ENCODE measurements around the gene KIAA1586. TPM values are rescaled to one million over a fixed set of nuclear protein-coding genes. Genes with fewer than 3 reads are reported as not detected.

Gene KIAA1586
- total and polyA plus RNA-seq, 12 donors: 3.7 to 43.1 (median 15.8) TPM

- no peaks in the 10 kb centered on the region for H3K9me3 ChIP-seq (replicated peaks in 1 of 3)
- TF ChIP-seq CTCF (IDR thresholded peaks at IDR 0.05) (no peak), POLR2A (IDR thresholded peaks at IDR 0.05) (no peak)
- H3K4me1 ChIP-seq (replicated peaks in 1 of 2): no peaks in the 10 kb centered on the region
- H3K36me3 ChIP-seq (replicated peaks in 1 of 2): peaks cover 0 to 7% of the 10 kb centered on the region in 2 donors
- H3K27me3 ChIP-seq: no peaks in the 10 kb centered on the region
- 75 to 84% (median 81%) methylated on average over 1 of the region's 1 CpG for WGBS, 4 donors
- intact Hi-C loops (cut with DNase I): no loop called here
- DNase-seq: no peak
- no peak overlapping the region for H3K27ac ChIP-seq
- H3K4me3 ChIP-seq: no peak overlapping the region
Measured at GRCh38 chr6:57064809-57065208, 18.3 kb downstream of the KIAA1586 start.

GRCh38 chr6:57068061-57068460, 21.6 kb downstream of the KIAA1586 start:
- Histone ChIP-seq H3K36me3 (replicated peaks in 1 of 2) (no peaks in the 10 kb centered on the region), H3K27ac (no peak overlapping the region), H3K4me1 (replicated peaks in 1 of 2) (no peaks in the 10 kb centered on the region), H3K9me3 (replicated peaks in 1 of 3) (no peaks in the 10 kb centered on the region), H3K4me3 (no peak overlapping the region), H3K27me3 (no peaks in the 10 kb centered on the region)
- TF ChIP-seq CTCF (IDR thresholded peaks at IDR 0.05) (no peak), POLR2A (IDR thresholded peaks at IDR 0.05) (no peak)
- intact Hi-C loops (cut with DNase I): no loop called here
- 98 to 100% (median 100%) methylated on average over 1 of the region's 1 CpG for WGBS, 4 donors
- no peak for DNase-seq

- 83 to 90% (median 83%) methylated on average over 4 of the region's 4 CpGs for WGBS, 4 donors
- no peaks in the 10 kb centered on the region for H3K9me3 ChIP-seq (replicated peaks in 1 of 3)
- no peak overlapping the region for H3K27ac ChIP-seq
- H3K27me3 ChIP-seq: no peaks in the 10 kb centered on the region
- H3K36me3 ChIP-seq (replicated peaks in 1 of 2): no peaks in the 10 kb centered on the region
- intact Hi-C loops (cut with DNase I): no loop called here
- TF ChIP-seq POLR2A (IDR thresholded peaks at IDR 0.05) (no peak), CTCF (IDR thresholded peaks at IDR 0.05) (no peak)
- H3K4me3 ChIP-seq: no peak overlapping the region
- no peaks in the 10 kb centered on the region for H3K4me1 ChIP-seq (replicated peaks in 1 of 2)
- no peak for DNase-seq
Measured at GRCh38 chr6:57069228-57069627, 22.7 kb downstream of the KIAA1586 start.

GRCh38 chr6:57069920-57070331, 23.4 kb downstream of the KIAA1586 start:
- H3K27me3 ChIP-seq: no peaks in the 10 kb centered on the region
- H3K27ac ChIP-seq: no peak overlapping the region
- H3K4me3 ChIP-seq: no peak overlapping the region
- H3K4me1 ChIP-seq (replicated peaks in 1 of 2): no peaks in the 10 kb centered on the region
- intact Hi-C loops (cut with DNase I): no loop called here
- no peak for DNase-seq
- no peaks in the 10 kb centered on the region for H3K36me3 ChIP-seq (replicated peaks in 1 of 2)
- TF ChIP-seq POLR2A (IDR thresholded peaks at IDR 0.05): no peak
- no peak for TF ChIP-seq CTCF (IDR thresholded peaks at IDR 0.05)
- no peaks in the 10 kb centered on the region for H3K9me3 ChIP-seq (replicated peaks in 1 of 3)
- 85 to 97% (median 92%) methylated on average over 8 to 9 of the region's 9 CpGs for WGBS, 4 donors

Data from adrenal gland (tissue), 12 donors.